Choroid plexus epithelial cell (primary cell): ENCODE results near the gene PRRC2B.

Source experiments
- DNase-seq: peaks from one replicate; pipeline ENCODE4 v3.0.0-alpha.2; 2010; ENCODE audit warnings: low read depth
- H3K4me3 ChIP-seq: 2 replicates; pipeline ENCODE4 v1.5.1; 2011; ENCODE audit warnings: low read depth, mild to moderate bottlenecking, control low read depth, low read length, moderate library complexity
- CTCF ChIP-seq: conservative IDR thresholded peaks from 2 replicates; pipeline ENCODE4 v1.5.1; 2011; ENCODE audit warnings: low read depth, mild to moderate bottlenecking, control low read depth, inconsistent platforms, low read length, moderate library complexity

The PRRC2B gene

GRCh38 chr9:131475956-131476776 lies 82.3 kb downstream of the PRRC2B start:
- no peak overlapping the region for H3K4me3 ChIP-seq
- no peak for DNase-seq
- peak; percentile 59 for TF ChIP-seq CTCF

GRCh38 chr9:131476777-131477345 lies 83.0 kb downstream of the PRRC2B start:
- no peak for DNase-seq
- no peak for TF ChIP-seq CTCF
- no peak overlapping the region for H3K4me3 ChIP-seq

GRCh38 chr9:131477367-131477766 lies 83.5 kb downstream of the PRRC2B start:
- H3K4me3 ChIP-seq, result no peak overlapping the region

GRCh38 chr9:131477816-131478419 lies 84.0 kb downstream of the PRRC2B start:
- no peak for DNase-seq
- no peak overlapping the region for H3K4me3 ChIP-seq
- TF ChIP-seq CTCF, result no peak

More at GRCh38 chr9:131477367-131477766, 83.5 kb downstream of the PRRC2B start:
- TF ChIP-seq CTCF, result no peak
- DNase-seq, result no peak

- TF ChIP-seq CTCF, result peak; percentile 64
- H3K4me3 ChIP-seq, result no peak overlapping the region
- DNase-seq, result peak; percentile 42
Observed at GRCh38 chr9:131478421-131478868, 84.6 kb downstream of the PRRC2B start.

GRCh38 chr9:131478911-131479310 lies 85.0 kb downstream of the PRRC2B start:
- no peak for TF ChIP-seq CTCF
- H3K4me3 ChIP-seq, result no peak overlapping the region
- no peak for DNase-seq

- H3K4me3 ChIP-seq, result no peak overlapping the region
Observed at GRCh38 chr9:131480258-131480657, 86.4 kb downstream of the PRRC2B start.

More at GRCh38 chr9:131480258-131480657, 86.4 kb downstream of the PRRC2B start:
- no peak for DNase-seq
- TF ChIP-seq CTCF, result no peak
